IPS-18a (cell line): ENCODE data around the gene LEMD1.
"Not testable (repeated sequence)": the region's sequence is repeated elsewhere in the genome, so short reads cannot be mapped to it uniquely, and the experiment has no call there.

Experiments used
- H3K27ac ChIP-seq: one replicate; pipeline ENCODE4 v1.5.1; 2013; ENCODE audit warnings: low read length
- H3K27me3 ChIP-seq: one replicate; pipeline ENCODE4 v1.6.1; 2013; ENCODE audit warnings: mild to moderate bottlenecking, low read length; ENCODE audit not compliant: control insufficient read depth, insufficient read depth
- H3K36me3 ChIP-seq: one replicate; pipeline ENCODE4 v1.6.1; 2013; ENCODE audit warnings: low read depth, low read length; ENCODE audit not compliant: control insufficient read depth
- H3K4me1 ChIP-seq: one replicate; pipeline ENCODE4 v1.6.1; 2013; ENCODE audit warnings: low read depth, low read length; ENCODE audit not compliant: control insufficient read depth
- H3K4me3 ChIP-seq: one replicate; pipeline ENCODE4 v1.5.1; 2013; ENCODE audit warnings: low read length
- H3K9ac ChIP-seq: one replicate; pipeline ENCODE4 v1.6.1; 2013; ENCODE audit warnings: mild to moderate bottlenecking, low read length, moderate library complexity
- H3K9me3 ChIP-seq: one replicate; pipeline ENCODE4 v1.6.1; 2013; ENCODE audit warnings: low read depth, low read length; ENCODE audit not compliant: control insufficient read depth

The LEMD1 gene

DNA sequence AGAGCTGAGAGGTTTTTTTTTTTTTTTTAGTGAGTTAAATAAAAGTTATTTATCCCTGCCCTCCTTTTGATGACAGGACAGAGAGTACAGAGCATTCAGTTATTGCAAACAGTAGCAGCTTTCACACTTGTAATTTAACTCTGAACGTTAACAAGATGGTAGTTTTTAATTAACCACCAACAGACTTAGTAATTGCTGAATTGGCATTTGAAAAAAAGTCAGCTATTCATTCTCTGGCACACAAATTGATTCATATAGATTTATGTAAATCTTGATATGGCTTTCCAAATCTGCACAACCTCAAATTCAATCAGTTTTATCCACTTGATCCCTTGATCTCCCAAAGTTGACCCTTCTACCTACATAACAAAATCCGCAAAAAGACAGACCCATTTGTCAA is 918 bp downstream of the LEMD1 start:
- no peak overlapping the region for H3K27ac ChIP-seq
- H3K4me3 ChIP-seq = no peak overlapping the region
- no peaks in the 10 kb centered on the region for H3K27me3 ChIP-seq
- H3K9me3 ChIP-seq = no peaks in the 10 kb centered on the region
- H3K4me1 ChIP-seq = peaks cover 18% of the 10 kb centered on the region
- no peak overlapping the region for H3K9ac ChIP-seq
- no peaks in the 10 kb centered on the region for H3K36me3 ChIP-seq

DNA sequence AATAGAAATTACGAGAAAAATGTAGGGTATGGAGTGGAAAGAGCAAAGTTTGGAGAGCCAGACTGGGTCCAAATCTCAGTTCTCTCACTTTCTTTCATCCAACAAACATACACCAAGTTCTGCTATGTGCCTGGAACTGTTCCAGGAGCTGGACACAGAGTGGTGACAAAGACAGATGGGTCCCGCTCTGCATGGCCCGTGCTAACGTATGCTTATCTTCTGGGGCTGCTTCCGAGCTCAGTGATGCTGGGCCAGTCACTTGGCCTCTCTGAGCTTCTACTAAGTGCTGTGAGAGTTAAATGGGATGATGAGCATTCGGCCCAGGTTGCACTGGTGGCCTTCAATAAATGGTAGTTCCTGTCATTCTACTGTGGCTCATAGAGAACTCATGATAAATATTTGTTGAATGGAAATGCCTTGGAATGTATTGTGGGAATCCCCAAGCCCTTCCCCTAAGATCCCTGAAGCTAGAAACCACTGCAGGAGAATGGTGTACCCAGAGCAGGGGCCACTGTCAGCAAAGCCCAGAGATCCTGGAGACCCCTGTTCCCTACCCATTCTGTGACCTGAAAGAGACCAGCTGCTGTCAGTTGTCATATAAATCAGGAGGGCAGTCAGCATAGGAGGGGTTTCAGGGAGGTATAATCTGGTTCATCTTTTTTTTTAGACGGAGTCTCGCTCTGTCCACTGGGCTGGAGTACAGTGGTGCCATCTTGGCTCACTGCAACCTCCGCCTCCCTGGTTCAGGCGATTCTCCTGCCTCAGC is 3.8 kb downstream of the LEMD1 start:
- Histone ChIP-seq H3K9me3 (no peaks in the 10 kb centered on the region), H3K9ac (no peak overlapping the region), H3K4me1 (no peaks in the 10 kb centered on the region), H3K27me3 (no peaks in the 10 kb centered on the region), H3K27ac (no peak overlapping the region), H3K4me3 (no peak overlapping the region), H3K36me3 (no peaks in the 10 kb centered on the region)

DNA sequence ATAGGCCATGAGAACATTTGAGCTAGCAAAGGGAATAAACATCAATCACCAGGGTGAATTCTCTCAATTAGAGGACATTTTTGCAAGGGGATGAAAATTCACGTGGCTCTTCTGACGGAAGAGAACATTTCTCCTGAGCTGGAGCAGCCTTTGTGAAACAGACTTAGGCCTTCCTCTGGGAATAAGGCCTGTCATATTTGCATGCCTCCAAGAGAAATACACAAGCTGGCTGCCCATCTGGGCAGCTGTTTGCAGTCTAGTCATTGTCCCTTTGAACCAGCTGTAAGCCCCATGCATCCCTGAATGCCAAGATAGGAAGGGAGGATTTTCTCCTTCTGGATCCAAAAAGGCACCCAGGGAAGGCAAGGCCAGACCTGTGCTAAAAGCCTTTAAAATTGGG is 5.5 kb downstream of the LEMD1 start:
- Histone ChIP-seq H3K27me3 (no peaks in the 10 kb centered on the region), H3K27ac (no peak overlapping the region), H3K36me3 (no peaks in the 10 kb centered on the region), H3K9me3 (no peaks in the 10 kb centered on the region), H3K4me3 (no peak overlapping the region), H3K9ac (no peak overlapping the region), H3K4me1 (no peaks in the 10 kb centered on the region)

DNA sequence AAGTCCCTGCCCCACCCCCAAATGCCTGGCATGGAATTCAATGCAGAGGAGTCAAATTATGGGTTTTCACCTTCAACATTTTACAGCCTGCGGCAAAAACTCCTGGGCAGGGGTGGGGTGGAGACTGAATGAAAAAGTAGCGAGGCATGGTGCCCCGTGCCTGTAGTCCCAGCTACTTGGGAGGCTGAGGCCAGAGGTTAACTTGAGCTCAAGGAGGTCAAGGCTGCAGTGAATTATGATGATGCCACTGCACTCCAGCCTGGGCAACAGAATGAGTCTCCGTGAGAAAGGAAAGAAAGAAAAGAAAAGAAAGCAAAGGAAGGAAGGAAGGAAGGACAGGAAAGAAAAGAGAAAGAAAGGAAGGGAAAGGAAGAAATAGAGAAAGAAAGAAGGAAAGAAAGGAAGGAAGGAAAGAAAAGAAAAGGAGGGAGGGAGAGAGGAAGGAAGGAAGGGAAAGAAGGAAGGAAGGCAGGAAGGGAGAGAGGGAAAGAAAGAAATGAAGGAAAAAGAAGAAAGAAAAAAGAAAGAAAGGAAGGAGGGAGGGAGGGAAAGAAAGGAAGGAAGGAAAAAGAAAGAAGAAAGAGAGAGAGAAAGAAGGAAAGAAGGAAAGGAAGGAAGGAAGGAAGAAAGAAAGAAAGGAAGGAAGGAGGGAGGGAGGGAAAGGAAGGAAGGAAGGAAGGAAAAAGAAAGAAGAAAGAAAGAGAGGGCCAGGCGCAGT is 11.1 kb downstream of the LEMD1 start:
- no peak overlapping the region for H3K27ac ChIP-seq
- H3K9ac ChIP-seq = no peak overlapping the region
- no peaks in the 10 kb centered on the region for H3K27me3 ChIP-seq
- no peaks in the 10 kb centered on the region for H3K9me3 ChIP-seq
- H3K4me3 ChIP-seq = no peak overlapping the region
- H3K36me3 ChIP-seq = no peaks in the 10 kb centered on the region
- H3K4me1 ChIP-seq = no peaks in the 10 kb centered on the region

DNA sequence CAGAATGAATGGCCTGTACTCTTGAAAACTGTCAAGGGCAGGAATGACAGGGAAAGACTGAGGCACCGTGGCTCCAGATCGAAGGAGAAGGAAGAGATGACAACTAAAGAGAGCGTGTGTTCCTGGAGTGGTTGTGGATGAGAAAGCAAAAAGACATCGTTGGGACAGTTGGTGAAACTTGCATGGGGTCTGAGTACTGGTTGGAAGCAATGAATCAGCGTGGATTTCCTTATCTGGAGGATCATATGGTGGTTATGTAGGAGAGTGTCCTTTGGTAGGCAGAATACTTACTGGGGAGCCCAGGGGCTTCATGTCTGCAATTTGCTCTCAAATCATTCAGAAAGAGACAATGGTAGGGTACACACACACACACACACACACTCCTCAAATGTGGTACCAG is 13.9 kb downstream of the LEMD1 start:
- no peaks in the 10 kb centered on the region for H3K9me3 ChIP-seq
- H3K4me3 ChIP-seq = no peak overlapping the region
- H3K27me3 ChIP-seq = no peaks in the 10 kb centered on the region
- no peak overlapping the region for H3K27ac ChIP-seq
- H3K36me3 ChIP-seq = no peaks in the 10 kb centered on the region
- no peak overlapping the region for H3K9ac ChIP-seq
- H3K4me1 ChIP-seq = no peaks in the 10 kb centered on the region

DNA sequence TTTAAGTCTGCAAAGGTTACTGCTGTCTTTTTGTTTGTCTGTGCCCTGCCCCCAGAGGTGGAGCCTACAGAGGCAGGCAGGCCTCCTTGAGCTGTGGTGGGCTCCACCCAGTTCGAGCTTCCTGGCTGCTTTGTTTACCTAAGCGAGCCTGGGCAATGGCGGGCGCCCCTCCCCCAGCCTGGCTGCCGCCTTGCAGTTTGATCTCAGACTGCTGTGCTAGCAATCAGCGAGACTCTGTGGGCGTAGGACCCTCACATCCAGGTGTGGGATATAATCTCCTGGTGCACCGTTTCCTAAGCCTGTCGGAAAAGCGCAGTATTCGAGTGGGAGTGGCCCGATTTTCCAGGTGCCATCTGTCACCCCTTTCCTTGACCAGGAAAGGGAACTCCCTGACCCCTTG is 15.6 kb downstream of the LEMD1 start:
- not testable (repeated sequence) for H3K9me3 ChIP-seq, H3K4me1 ChIP-seq, H3K27me3 ChIP-seq, H3K36me3 ChIP-seq, H3K9ac ChIP-seq, H3K27ac ChIP-seq, H3K4me3 ChIP-seq

DNA sequence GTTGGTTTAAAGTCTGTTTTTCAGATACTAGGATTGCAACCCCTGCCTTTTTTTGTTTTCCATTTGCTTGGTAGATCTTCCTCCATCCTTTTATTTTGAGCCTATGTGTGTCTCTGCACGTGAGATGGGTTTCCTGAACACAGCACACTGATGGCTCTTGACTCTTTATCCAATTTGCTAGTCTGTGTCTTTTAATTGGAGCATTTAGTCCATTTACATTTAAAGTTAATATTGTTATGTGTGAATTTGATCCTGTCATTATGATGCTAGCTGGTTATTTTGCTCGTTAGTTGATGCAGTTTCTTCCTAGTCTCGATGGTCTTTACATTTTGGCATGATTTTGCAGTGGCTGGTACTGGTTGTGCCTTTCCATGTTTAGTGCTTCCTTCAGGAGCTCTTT is 17.4 kb downstream of the LEMD1 start:
- not testable (repeated sequence) for H3K27me3 ChIP-seq, H3K9ac ChIP-seq, H3K36me3 ChIP-seq, H3K4me3 ChIP-seq, H3K27ac ChIP-seq, H3K4me1 ChIP-seq, H3K9me3 ChIP-seq

DNA sequence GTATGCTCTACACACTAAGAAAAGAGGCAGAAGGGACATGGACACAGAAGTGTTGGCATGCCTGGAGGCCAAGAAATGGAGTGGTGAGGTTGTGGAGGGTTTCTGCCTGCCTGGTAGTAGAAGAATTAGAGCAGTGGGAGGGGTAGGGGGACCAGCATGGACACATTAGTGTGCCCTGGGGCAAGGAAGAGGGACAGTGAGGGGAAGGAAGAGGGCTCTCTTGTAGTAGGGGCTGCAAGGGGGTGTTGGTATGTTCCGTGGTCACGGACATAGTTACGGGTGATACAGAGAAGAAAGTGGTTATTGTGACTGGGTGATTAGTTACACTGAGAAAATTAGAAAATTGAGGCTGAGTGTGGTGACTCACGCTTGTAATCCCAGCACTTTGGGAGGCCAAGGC is 23.3 kb downstream of the LEMD1 start:
- no peaks in the 10 kb centered on the region for H3K27me3 ChIP-seq
- H3K4me3 ChIP-seq = no peak overlapping the region
- H3K9ac ChIP-seq = no peak overlapping the region
- no peaks in the 10 kb centered on the region for H3K4me1 ChIP-seq
- H3K27ac ChIP-seq = no peak overlapping the region
- no peaks in the 10 kb centered on the region for H3K9me3 ChIP-seq
- H3K36me3 ChIP-seq = no peaks in the 10 kb centered on the region

DNA sequence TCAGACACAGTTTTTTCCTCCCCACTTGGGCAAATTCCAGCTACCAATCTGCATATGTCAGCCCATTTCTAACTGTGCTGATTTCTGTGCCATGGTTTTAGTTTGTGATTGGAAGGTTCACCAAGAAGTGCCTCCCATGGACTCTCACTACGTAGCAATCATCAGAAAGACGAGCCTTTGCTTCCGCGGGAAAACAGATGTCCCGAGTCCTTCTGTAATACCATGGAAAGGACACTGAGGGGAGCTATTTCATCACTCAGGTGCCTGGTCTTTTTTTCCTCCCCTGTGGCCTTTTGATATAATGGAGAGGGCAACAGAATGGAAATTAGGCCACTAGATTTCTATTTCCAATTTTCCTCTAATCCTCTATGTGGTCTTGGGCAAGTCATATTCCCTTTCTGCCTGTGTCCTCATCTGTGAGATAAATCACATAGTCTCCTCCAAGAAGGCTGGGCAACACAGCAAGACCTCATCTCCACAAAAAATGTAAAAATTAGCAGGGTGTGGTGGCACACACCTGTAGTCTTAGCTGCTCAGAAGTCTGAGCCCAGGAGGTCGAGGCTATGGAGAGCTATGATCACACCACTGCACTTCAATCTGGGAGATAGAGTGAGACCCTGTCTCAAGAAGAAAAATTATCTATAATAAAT is 24.8 kb downstream of the LEMD1 start:
- Histone ChIP-seq H3K9me3 (no peaks in the 10 kb centered on the region), H3K4me3 (no peak overlapping the region), H3K36me3 (no peaks in the 10 kb centered on the region), H3K27me3 (no peaks in the 10 kb centered on the region), H3K4me1 (no peaks in the 10 kb centered on the region), H3K27ac (no peak overlapping the region), H3K9ac (no peak overlapping the region)

DNA sequence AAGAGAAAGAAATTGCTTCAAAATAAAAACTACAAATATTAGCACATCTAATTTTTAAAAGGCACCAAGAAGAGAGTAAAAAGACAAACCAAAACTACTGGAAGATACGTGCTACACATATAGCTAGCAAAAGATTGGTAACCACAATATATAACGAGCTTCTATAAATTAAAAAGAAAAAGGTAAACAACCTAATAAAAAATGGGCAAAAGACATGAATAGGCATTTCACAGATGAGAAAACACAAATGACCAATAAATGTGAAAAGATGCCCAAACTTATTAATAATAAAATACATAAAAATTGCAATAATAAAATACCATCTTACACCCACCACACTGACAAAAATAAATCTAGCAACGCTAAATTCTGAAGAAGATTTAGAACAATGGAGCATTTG is 26.2 kb downstream of the LEMD1 start:
- no peaks in the 10 kb centered on the region for H3K36me3 ChIP-seq
- no peak overlapping the region for H3K9ac ChIP-seq
- H3K27ac ChIP-seq = no peak overlapping the region
- no peaks in the 10 kb centered on the region for H3K27me3 ChIP-seq
- H3K9me3 ChIP-seq = no peaks in the 10 kb centered on the region
- no peaks in the 10 kb centered on the region for H3K4me1 ChIP-seq
- H3K4me3 ChIP-seq = no peak overlapping the region

DNA sequence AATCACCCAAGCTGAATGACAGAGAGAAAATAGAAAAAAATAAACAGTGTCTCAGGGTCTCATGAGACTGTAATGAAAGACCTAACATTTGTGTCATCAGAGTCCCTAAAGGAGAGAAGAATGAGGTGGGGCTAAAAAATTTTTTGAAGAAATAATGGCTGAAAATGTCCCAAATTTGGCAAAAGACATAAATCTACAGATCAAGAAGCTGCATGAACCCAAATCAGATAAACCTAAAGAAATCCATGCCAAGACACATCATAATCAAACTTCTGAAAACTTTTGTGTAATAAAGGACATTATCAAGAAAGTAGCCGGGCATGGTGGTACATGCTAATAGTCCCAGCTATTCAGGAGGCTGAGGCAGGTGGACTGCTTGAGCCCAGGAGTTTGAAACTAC is 29.2 kb downstream of the LEMD1 start:
- Histone ChIP-seq H3K9me3 (no peaks in the 10 kb centered on the region), H3K36me3 (no peaks in the 10 kb centered on the region), H3K9ac (no peak overlapping the region), H3K4me1 (no peaks in the 10 kb centered on the region), H3K27me3 (no peaks in the 10 kb centered on the region), H3K4me3 (no peak overlapping the region), H3K27ac (no peak overlapping the region)

DNA sequence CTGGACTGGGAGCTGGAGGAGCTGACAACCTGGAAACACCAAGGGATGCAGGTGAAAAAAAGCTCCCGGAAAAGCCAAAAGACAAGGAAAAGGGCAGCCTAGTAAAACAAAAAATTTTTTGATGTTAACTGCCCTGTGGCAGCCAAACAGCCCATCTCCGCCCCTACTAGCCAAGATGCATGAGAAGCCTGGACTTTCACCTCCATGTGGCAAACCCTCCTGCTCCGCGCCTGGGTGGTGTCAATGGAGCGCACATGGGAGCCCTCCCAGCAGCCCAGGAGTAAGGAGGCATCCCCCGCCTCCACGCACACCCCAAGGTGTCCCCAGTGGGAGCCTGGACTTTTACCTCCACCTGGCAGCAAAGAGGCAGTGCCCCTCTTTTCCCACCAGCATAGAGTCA is 30.5 kb downstream of the LEMD1 start:
- H3K9me3 ChIP-seq = no peaks in the 10 kb centered on the region
- no peak overlapping the region for H3K9ac ChIP-seq
- H3K36me3 ChIP-seq = no peaks in the 10 kb centered on the region
- H3K27me3 ChIP-seq = no peaks in the 10 kb centered on the region
- H3K27ac ChIP-seq = no peak overlapping the region
- H3K4me1 ChIP-seq = no peaks in the 10 kb centered on the region
- H3K4me3 ChIP-seq = no peak overlapping the region
